ENCODE results near the gene FGF14.

DNA sequence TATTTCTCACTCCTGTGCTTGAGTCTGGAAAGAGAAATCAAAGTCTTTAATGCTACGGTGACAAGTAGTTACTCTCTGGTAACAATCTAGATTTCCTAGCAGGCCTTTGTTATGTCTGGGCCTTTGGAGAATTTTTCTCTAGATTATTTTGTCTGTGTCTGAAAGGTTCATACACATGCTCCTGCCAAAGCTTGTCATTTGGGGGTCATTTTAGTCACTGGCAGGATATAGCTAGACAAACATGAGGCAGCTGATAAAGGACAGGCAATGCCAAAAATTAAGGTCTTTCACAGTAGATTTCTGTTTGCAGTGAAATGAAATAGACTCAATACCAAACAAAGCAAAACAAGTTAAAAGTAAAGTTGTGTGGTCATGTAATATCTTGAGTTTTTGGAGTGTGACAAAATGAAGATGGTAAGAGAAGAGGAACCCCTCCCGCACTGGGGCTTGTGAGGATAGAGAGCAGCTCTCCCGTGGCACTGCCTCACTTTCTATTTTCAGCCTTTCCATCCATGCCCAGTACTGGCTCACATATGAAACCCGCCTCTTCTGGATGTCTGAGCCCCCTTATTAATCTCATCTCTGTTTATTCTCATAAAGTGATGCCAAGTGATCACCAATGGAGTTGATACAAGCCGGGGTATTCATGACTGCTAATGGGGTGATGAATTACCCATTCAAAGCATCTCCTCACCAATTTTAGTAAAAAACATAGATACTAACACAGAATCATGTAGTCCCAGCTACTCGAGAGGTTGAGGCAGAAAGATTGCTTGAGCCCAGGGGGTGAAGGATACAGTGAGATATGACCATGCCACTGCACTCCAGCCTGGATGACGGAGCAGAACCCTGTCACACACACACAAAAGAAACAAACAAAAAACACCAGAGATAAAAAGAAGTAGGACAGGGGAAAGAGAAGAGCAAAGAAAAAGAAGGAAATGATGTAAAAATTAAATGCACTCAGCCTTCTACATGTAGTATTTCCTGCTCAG is 389.3 kb downstream of the FGF14 start:
- TF ChIP-seq EZH2phosphoT487 (IDR thresholded peaks at IDR 0.05; ENCODE audit: borderline replicate concordance, low read length) (no peak), CTCF (conservative IDR thresholded peaks at IDR 0.05; ENCODE audit: low read depth, low read length) (no peak), EZH2 (IDR thresholded peaks at IDR 0.05; ENCODE audit: low read length, unreplicated experiment) (no peak)

All from PC-3 (cell line).